Activated T-cell treated with anti-CD3 and anti-CD28 coated beads, Interleukin-2, amount 50 U/mL, for 4 hours (primary cell): Measurements from ENCODE around the gene WNT5A. TPM values are rescaled to one million over a fixed set of nuclear protein-coding genes. Genes with fewer than 3 reads are reported as not detected.
A peak's percentile ranks its signal among the peaks of the same experiment; 100 is the strongest.

Experiments used
- ATAC-seq, 2 donors: fragments of 200-7000 bp; cut with Tn5 transposase; one replicate each; pipeline ENCODE4 v1.10.0; 2021
- DNase-seq: peaks from one replicate; pipeline ENCODE4 v3.0.0-alpha.2; 2020
- H3K27me3 Mint-ChIP-seq: one replicate; pipeline ENCODE4 v1.8.0; 2021; ENCODE audit warnings: low read depth, mixed read lengths
- H3K36me3 Mint-ChIP-seq: one replicate; pipeline ENCODE4 v1.8.0; 2022; ENCODE audit warnings: mixed read lengths; ENCODE audit not compliant: insufficient read depth
- H3K4me1 Mint-ChIP-seq: one replicate; pipeline ENCODE4 v1.8.0; 2021; ENCODE audit warnings: low read depth, mixed read lengths
- H3K4me3 Mint-ChIP-seq: one replicate; pipeline ENCODE4 v1.8.0; 2021; ENCODE audit warnings: mild to moderate bottlenecking, moderate library complexity, mixed read lengths
- H3K9me3 Mint-ChIP-seq: one replicate; pipeline ENCODE4 v1.8.0; 2021; ENCODE audit warnings: mixed read lengths
- total RNA-seq, 3 donors: library from RNA; stranded (reverse); gene quantifications; one replicate each; pipeline ENCODE4 v1.2.1, GENCODE V29; 2021

Gene WNT5A
- total RNA-seq, 3 donors from 2014 or later = 0.28 to 0.41 TPM; not detected in 1

- H3K27me3 Mint-ChIP-seq = peaks cover 51% of the 10 kb centered on the region
These were observed 4.2 kb upstream of the WNT5A start for GRCh38 chr3:55491296-55491816.

DNA sequence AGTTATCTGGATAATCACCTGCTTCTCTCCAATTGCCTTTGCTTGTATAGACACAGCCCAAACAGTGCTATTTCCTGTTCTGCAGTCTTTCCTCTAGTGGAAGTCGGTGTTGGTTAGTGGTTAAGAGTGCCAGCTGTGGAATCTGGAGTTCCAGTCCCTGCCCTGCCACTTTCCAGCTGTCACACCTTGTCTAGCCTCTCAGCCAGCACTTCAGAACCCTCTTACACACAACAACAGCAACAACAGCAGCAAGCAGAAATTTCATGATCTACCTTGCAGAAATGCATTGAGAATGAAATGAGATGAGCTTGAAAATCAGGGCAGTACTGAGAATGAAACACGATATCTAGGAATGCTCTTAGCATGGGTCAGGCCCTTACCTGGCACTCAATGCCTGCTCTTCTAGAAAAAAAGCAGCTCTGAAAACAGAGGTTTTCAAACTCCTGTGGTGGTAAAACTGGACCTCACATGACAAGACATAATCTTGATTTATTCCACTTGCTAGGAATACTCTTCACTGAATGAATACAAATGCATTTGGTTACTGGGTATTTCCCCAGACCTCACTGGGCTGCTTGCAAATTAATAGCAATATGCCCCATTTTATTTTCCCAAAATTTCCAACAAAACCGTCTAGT, 3.3 kb upstream of the WNT5A start:
- Mint-ChIP-seq H3K27me3 (peaks cover 59% of the 10 kb centered on the region), H3K4me1 (peaks cover 11% of the 10 kb centered on the region), H3K36me3 (no peaks in the 10 kb centered on the region), H3K9me3 (no peaks in the 10 kb centered on the region), H3K4me3 (no peak overlapping the region)
- ATAC-seq (no peak), DNase-seq (no peak)

More at GRCh38 chr3:55491296-55491816, 4.2 kb upstream of the WNT5A start:
- H3K4me1 Mint-ChIP-seq = peaks cover 10% of the 10 kb centered on the region
- DNase-seq (no peak), ATAC-seq (no peak)
- no peaks in the 10 kb centered on the region for H3K36me3 Mint-ChIP-seq
- H3K4me3 Mint-ChIP-seq = no peak overlapping the region
- no peaks in the 10 kb centered on the region for H3K9me3 Mint-ChIP-seq

GRCh38 chr3:55489798-55490132, 2.7 kb upstream of the WNT5A start:
- Mint-ChIP-seq H3K4me3 (no peak overlapping the region), H3K36me3 (no peaks in the 10 kb centered on the region), H3K9me3 (no peaks in the 10 kb centered on the region), H3K4me1 (peaks cover 11% of the 10 kb centered on the region), H3K27me3 (peaks cover 64% of the 10 kb centered on the region)
- DNase-seq (no peak), ATAC-seq (no peak)

- Mint-ChIP-seq H3K27me3 (peaks cover 76% of the 10 kb centered on the region), H3K4me3 (peak overlapping the region; percentile 20), H3K9me3 (no peaks in the 10 kb centered on the region), H3K4me1 (peaks cover 13% of the 10 kb centered on the region), H3K36me3 (no peaks in the 10 kb centered on the region)
- DNase-seq (no peak), ATAC-seq (peak in 1 of 2 donors; percentile 6)
These were observed 1.4 kb upstream of the WNT5A start for GRCh38 chr3:55488398-55489055.

GRCh38 chr3:55487381-55488241, 505 bp upstream of the WNT5A start:
- H3K9me3 Mint-ChIP-seq = no peaks in the 10 kb centered on the region
- DNase-seq = no peak
- no peaks in the 10 kb centered on the region for H3K36me3 Mint-ChIP-seq
- H3K27me3 Mint-ChIP-seq = peaks cover 83% of the 10 kb centered on the region
- H3K4me1 Mint-ChIP-seq = peaks cover 15% of the 10 kb centered on the region
- H3K4me3 Mint-ChIP-seq = peak overlapping the region; percentile 37
- ATAC-seq = no peak

- no peak for ATAC-seq
- Mint-ChIP-seq H3K4me3 (peak overlapping the region; percentile 6), H3K9me3 (no peaks in the 10 kb centered on the region), H3K4me1 (peaks cover 15% of the 10 kb centered on the region), H3K27me3 (peaks cover 89% of the 10 kb centered on the region), H3K36me3 (no peaks in the 10 kb centered on the region)
- DNase-seq = no peak
These were observed 827 bp downstream of the WNT5A start for GRCh38 chr3:55486101-55486856.

- no peak overlapping the region for H3K4me3 Mint-ChIP-seq
- no peaks in the 10 kb centered on the region for H3K9me3 Mint-ChIP-seq
- H3K36me3 Mint-ChIP-seq = no peaks in the 10 kb centered on the region
- no peak for DNase-seq
- H3K27me3 Mint-ChIP-seq = peaks cover 88% of the 10 kb centered on the region
- H3K4me1 Mint-ChIP-seq = peaks cover 15% of the 10 kb centered on the region
- peak; percentile 47 to 54 for ATAC-seq
These were observed 2.0 kb downstream of the WNT5A start for GRCh38 chr3:55484801-55485791.

DNA sequence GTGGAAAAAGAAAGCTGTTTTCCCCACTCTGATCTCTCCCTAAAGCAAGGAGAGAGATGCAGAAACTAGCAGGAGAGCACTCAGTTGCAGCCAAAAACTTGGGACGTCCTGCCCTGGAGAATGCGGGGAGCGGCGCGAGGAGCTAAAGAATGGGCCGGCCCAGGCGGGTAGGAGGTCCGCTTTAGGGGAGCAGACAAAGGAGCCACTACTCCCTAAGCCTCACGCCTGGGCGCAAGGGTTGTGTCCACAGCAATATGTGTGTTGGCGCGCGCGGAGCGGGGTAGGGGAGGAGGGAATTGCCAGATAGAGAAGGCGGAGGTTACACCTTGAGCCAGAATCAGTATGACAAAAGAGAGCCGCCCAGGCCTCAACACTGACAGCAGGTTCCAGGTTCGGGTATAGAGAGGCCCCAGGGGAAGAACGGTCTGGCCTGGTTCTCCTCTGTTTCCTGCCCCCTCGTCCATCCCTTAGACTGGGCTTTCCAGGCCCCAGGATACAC, 2.9 kb downstream of the WNT5A start:
- Mint-ChIP-seq H3K36me3 (no peaks in the 10 kb centered on the region), H3K4me1 (peaks cover 15% of the 10 kb centered on the region), H3K27me3 (peaks cover 88% of the 10 kb centered on the region), H3K9me3 (no peaks in the 10 kb centered on the region), H3K4me3 (no peak overlapping the region)
- DNase-seq (no peak), ATAC-seq (no peak)

- Mint-ChIP-seq H3K4me1 (peaks cover 15% of the 10 kb centered on the region), H3K4me3 (no peak overlapping the region), H3K27me3 (peaks cover 81% of the 10 kb centered on the region), H3K36me3 (no peaks in the 10 kb centered on the region), H3K9me3 (no peaks in the 10 kb centered on the region)
- DNase-seq = no peak
- ATAC-seq = no peak
These were observed 3.7 kb downstream of the WNT5A start for GRCh38 chr3:55483196-55484095.

- peaks cover 79% of the 10 kb centered on the region for H3K27me3 Mint-ChIP-seq
- ATAC-seq (no peak), DNase-seq (no peak)
These were observed 4.5 kb downstream of the WNT5A start for GRCh38 chr3:55482496-55483195.

GRCh38 chr3:55481744-55482495, 5.2 kb downstream of the WNT5A start:
- Mint-ChIP-seq H3K27me3 (peaks cover 72% of the 10 kb centered on the region), H3K36me3 (no peaks in the 10 kb centered on the region), H3K9me3 (no peaks in the 10 kb centered on the region), H3K4me3 (no peak overlapping the region), H3K4me1 (peaks cover 9% of the 10 kb centered on the region)
- DNase-seq (no peak), ATAC-seq (no peak)

More at GRCh38 chr3:55482496-55483195, 4.5 kb downstream of the WNT5A start:
- Mint-ChIP-seq H3K9me3 (no peaks in the 10 kb centered on the region), H3K4me1 (peaks cover 13% of the 10 kb centered on the region), H3K4me3 (no peak overlapping the region), H3K36me3 (no peaks in the 10 kb centered on the region)
